Ovary (tissue), 9 donors: ENCODE data around the gene ACE. TPM values are rescaled to one million over a fixed set of nuclear protein-coding genes. Genes with fewer than 3 reads are reported as not detected.

ENCODE experiments used
- DNase-seq, 5 donors: peaks; one replicate each; pipeline ENCODE4 v3.0.0-alpha.2; 2019 to 2020
- H3K27ac ChIP-seq, 2 donors: fragments of 200-600 bp; one replicate each; pipeline versions ENCODE4 v1.5.1 to v1.8.0; 2019 to 2022
- H3K27me3 ChIP-seq: fragments of 200-600 bp; one replicate; pipeline ENCODE4 v1.8.0; 2022
- H3K36me3 ChIP-seq: fragments of 200-600 bp; sonication (generic); one replicate; pipeline ENCODE4 v1.5.1; 2019
- H3K4me1 ChIP-seq: one replicate; pipeline ENCODE4 v1.8.1; 2013; ENCODE audit warnings: mild to moderate bottlenecking, moderate library complexity; ENCODE audit not compliant: insufficient read depth
- H3K4me3 ChIP-seq: fragments of 200-600 bp; sonication (generic); one replicate; pipeline ENCODE4 v1.5.1; 2017
- H3K9me3 ChIP-seq, 2 donors: fragments of 200-600 bp in 1 of 2; sonication (generic) in 1 of 2; one replicate each; pipeline versions ENCODE4 v1.5.1 to v1.8.1; 2013 to 2019; ENCODE audit warnings: mild to moderate bottlenecking in 1 of 2, moderate library complexity in 1 of 2
- CTCF ChIP-seq, 3 donors: fragments of 450-650 bp in 2 of 3; fragments of 200-600 bp in 1 of 3; IDR thresholded peaks; one replicate each; pipeline versions ENCODE4 v1.5.1 to v1.8.0; 2016 to 2022; ENCODE audit warnings: antibody characterized with exemption in 3 of 3, mild to moderate bottlenecking in 1 of 3
- EP300 ChIP-seq: sonication (generic); formaldehyde crosslinking; IDR thresholded peaks from one replicate; pipeline ENCODE4 v1.6.1; 2017; ENCODE audit warnings: antibody characterized with exemption
- POLR2A ChIP-seq: fragments of 450-650 bp; IDR thresholded peaks from one replicate; pipeline ENCODE4 v1.6.1; 2017; ENCODE audit warnings: antibody characterized with exemption, mild to moderate bottlenecking, moderate library complexity
- WGBS, 3 donors: extraction: QIAGEN DNeasy Blood & Tissue Kit in 1 of 3; methylation state at CpG; one replicate each; pipeline versions ENCODE4 v1.1.5 to v1.1.7; 2013 to 2017; 5-methylcytosine and 5-hydroxymethylcytosine counted together
- intact Hi-C, 4 donors: fragments of 100-400 bp; cut with DNase I; formaldehyde crosslinking; loops; one replicate each; pipeline versions ENCODE4 v1.11.0 to v1.15.1; 2022 to 2023
- polyA plus RNA-seq, 2 donors: library from polyadenylated mRNA; stranded (reverse); fragments of 200-250 nt in 1 of 2; fragments of 350-450 nt in 1 of 2; fragmentation: Illumina TruSeq in 1 of 2; extraction: RNeasy Lipid Tissue Mini Kit (QIAGEN cat#74804) in 1 of 2; gene quantifications; one replicate each; pipeline ENCODE4 v1.2.3, GENCODE V29; 2013 to 2014
- total RNA-seq, 7 donors: library from RNA; depleted of rRNA in 2 of 7; stranded (reverse); fragments of >200 nt in 2 of 7; fragmentation: NEBNext Ultra II Directional in 3 of 7; extraction: Animal tissue kit (Norgen Biotek cat#: 25700) in 3 of 7; gene quantifications; one replicate each; pipeline versions ENCODE4 v1.1.0 to v1.2.4, GENCODE V29; 2016 to 2023
- donor health status: DM: no; HTN: no; CAD: no; lungs with moderate emphysema.
- donor health status: DM: no; HTN: no; CAD: no.
- donor health status: Bipolar disorder and iron deficiency.
- donor health status: DM: yes; HTN: yes; CAD: no.
- donor health status: DM: no; HTN: no; CAD: no.
- donor health status: DM: yes; HTN: yes; CAD: no.

Gene ACE
- total and polyA plus RNA-seq, 9 donors, result 2.9 to 8.1 (median 5.1) TPM

GRCh38 chr17:63497708-63498483 is 21.0 kb downstream of the ACE start:
- Histone ChIP-seq H3K9me3 (no peaks in the 10 kb centered on the region), H3K27me3 (no peaks in the 10 kb centered on the region), H3K4me3 (no peak overlapping the region), H3K4me1 (peaks cover 2% of the 10 kb centered on the region), H3K36me3 (no peaks in the 10 kb centered on the region), H3K27ac (no peak overlapping the region)
- WGBS, 3 donors, result 67 to 78% (median 69%) methylated on average over 15 to 16 of the region's 16 CpGs
- DNase-seq, result no peak
- intact Hi-C loops, result no loop called here
- no peak for TF ChIP-seq EP300

- WGBS, 3 donors, result 53 to 69% (median 62%) methylated on average over 9 of the region's 9 CpGs
- Histone ChIP-seq H3K4me3 (no peak overlapping the region), H3K9me3 (no peaks in the 10 kb centered on the region), H3K36me3 (no peaks in the 10 kb centered on the region), H3K4me1 (peaks cover 2% of the 10 kb centered on the region), H3K27me3 (no peaks in the 10 kb centered on the region), H3K27ac (no peak overlapping the region)
- DNase-seq, result no peak
- intact Hi-C loops, result no loop called here
- TF ChIP-seq EP300, result no peak
- no peak for TF ChIP-seq CTCF (IDR thresholded peaks at IDR 0.05)
Measured at GRCh38 chr17:63498626-63499195, 21.9 kb downstream of the ACE start.

GRCh38 chr17:63500543-63501390 is 23.9 kb downstream of the ACE start:
- Histone ChIP-seq H3K4me1 (peaks cover 2% of the 10 kb centered on the region), H3K9me3 (no peaks in the 10 kb centered on the region), H3K4me3 (no peak overlapping the region), H3K36me3 (no peaks in the 10 kb centered on the region), H3K27ac (no peak overlapping the region), H3K27me3 (no peaks in the 10 kb centered on the region)
- DNase-seq, result no peak
- TF ChIP-seq POLR2A (no peak), EP300 (no peak), CTCF (IDR thresholded peaks at IDR 0.05) (no peak)
- intact Hi-C loops, result no loop called here
- 50 to 56% (median 53%) methylated on average over 14 of the region's 14 CpGs for WGBS, 3 donors

- Histone ChIP-seq H3K27me3 (no peaks in the 10 kb centered on the region), H3K9me3 (no peaks in the 10 kb centered on the region), H3K4me1 (no peaks in the 10 kb centered on the region), H3K36me3 (no peaks in the 10 kb centered on the region), H3K27ac (no peak overlapping the region), H3K4me3 (no peak overlapping the region)
- no peak for TF ChIP-seq POLR2A
- TF ChIP-seq CTCF (IDR thresholded peaks at IDR 0.05), result no peak
- TF ChIP-seq EP300, result no peak
- DNase-seq, result no peak
- intact Hi-C loops, result no loop called here
- 67 to 77% (median 71%) methylated on average over 8 of the region's 8 CpGs for WGBS, 3 donors
Measured at GRCh38 chr17:63503341-63503705, 26.5 kb downstream of the ACE start.

- no peak overlapping the region for H3K27ac ChIP-seq
- no peaks in the 10 kb centered on the region for H3K27me3 ChIP-seq
- H3K36me3 ChIP-seq, result no peaks in the 10 kb centered on the region
- no peaks in the 10 kb centered on the region for H3K4me1 ChIP-seq
- no peak overlapping the region for H3K4me3 ChIP-seq
- no peak for TF ChIP-seq CTCF (IDR thresholded peaks at IDR 0.05)
- TF ChIP-seq POLR2A, result no peak
- TF ChIP-seq EP300, result no peak
- DNase-seq, result no peak
- no peaks in the 10 kb centered on the region for H3K9me3 ChIP-seq
- intact Hi-C loops, result no loop called here
Measured at GRCh38 chr17:63504261-63504660, 27.4 kb downstream of the ACE start.
